T-cell (primary cell): ENCODE measurements around the gene MIEF1. TPM values are rescaled to one million over a fixed set of nuclear protein-coding genes. Genes with fewer than 3 reads are reported as not detected.
"Not testable (repeated sequence)": the region's sequence is repeated elsewhere in the genome, so short reads cannot be mapped to it uniquely, and the experiment has no call there.

ENCODE experiments used
- ATAC-seq, 4 experiments: fragments of 200-7000 bp in 3 of 4; fragments of 150-1000 bp in 1 of 4; cut with Tn5 transposase; replicated peaks in 1 of 4; 1 replicate in 3 of 4; 2 replicates in 1 of 4; pipeline ENCODE4 v1.10.0; 2021; ENCODE audit warnings: moderate library complexity in 3 of 4, mild to moderate bottlenecking in 2 of 4, moderate number of reproducible peaks in 1 of 4
- CTCF ChIA-PET, 2 donors: fragments of 300-600 bp; sonication (Branson Sonifier 250); formaldehyde crosslinking; loops; one replicate each; lab custom pipeline; 2022; ENCODE audit warnings: antibody characterized with exemption in 2 of 2; lab: Charles Lee
- POLR2A ChIA-PET, 2 donors: fragments of 300-600 bp; sonication (Branson Sonifier 250); formaldehyde crosslinking; loops; one replicate each; lab custom pipeline; 2022; ENCODE audit warnings: antibody characterized with exemption in 2 of 2; lab: Charles Lee
- DNase-seq, 35 experiments: peaks; one replicate each; pipeline versions ENCODE4 v3.0.0 to v3.0.0-alpha.2; 2013 to 2023
- H3K27ac ChIP-seq: one replicate; pipeline ENCODE4 v1.5.1; 2013; ENCODE audit warnings: low read length
- H3K27me3 ChIP-seq, 2 experiments: replicated peaks in 1 of 2; 1 replicate in 1 of 2; 2 replicates in 1 of 2; pipeline versions ENCODE4 v1.6.1 to v1.7.0; 2013; ENCODE audit warnings: low read length in 1 of 2, mixed read lengths in 1 of 2; ENCODE audit not compliant: control insufficient read depth in 2 of 2, insufficient read depth in 2 of 2; ENCODE audit errors: extremely low read depth in 1 of 2
- H3K36me3 ChIP-seq, 2 donors: 1 replicate in 1 of 2; 2 replicates in 1 of 2; pipeline versions ENCODE4 v1.6.1 to v1.7.0; 2013; ENCODE audit warnings: low read length in 1 of 2; ENCODE audit not compliant: control insufficient read depth in 2 of 2, insufficient read depth in 1 of 2; ENCODE audit errors: extremely low read depth in 1 of 2
- H3K4me1 ChIP-seq, 2 experiments: 1 replicate in 1 of 2; 2 replicates in 1 of 2; pipeline versions ENCODE4 v1.6.1 to v1.7.0; 2013; ENCODE audit warnings: low read length in 2 of 2, mixed read lengths in 1 of 2; ENCODE audit not compliant: insufficient read depth in 2 of 2, control insufficient read depth in 1 of 2; ENCODE audit errors: extremely low read depth in 1 of 2
- H3K4me3 ChIP-seq, 2 donors: 1 replicate in 1 of 2; 2 replicates in 1 of 2; pipeline versions ENCODE4 v1.5.1 to v1.7.0; 2013; ENCODE audit warnings: mild to moderate bottlenecking in 2 of 2, low read length in 1 of 2, moderate library complexity in 1 of 2; ENCODE audit not compliant: control insufficient read depth in 1 of 2; ENCODE audit errors: extremely low read depth in 1 of 2
- H3K9me3 ChIP-seq: 2 replicates; pipeline ENCODE4 v1.7.0; 2013
- H3K27ac Mint-ChIP-seq, 2 donors: one replicate each; pipeline ENCODE4 v1.8.0; 2020 to 2021; ENCODE audit warnings: mild to moderate bottlenecking in 2 of 2, mixed read lengths in 2 of 2
- H3K27me3 Mint-ChIP-seq, 2 donors: one replicate each; pipeline ENCODE4 v1.8.0; 2021 to 2022; ENCODE audit warnings: mixed read lengths in 2 of 2
- H3K36me3 Mint-ChIP-seq: one replicate; pipeline ENCODE4 v1.8.0; 2021; ENCODE audit warnings: mixed read lengths
- H3K4me1 Mint-ChIP-seq, 3 donors: one replicate each; pipeline ENCODE4 v1.8.0; 2020 to 2022; ENCODE audit warnings: mixed read lengths in 3 of 3, mild to moderate bottlenecking in 1 of 3
- H3K4me3 Mint-ChIP-seq, 3 donors: one replicate each; pipeline ENCODE4 v1.8.0; 2020 to 2022; ENCODE audit warnings: mild to moderate bottlenecking in 3 of 3, mixed read lengths in 3 of 3, moderate library complexity in 3 of 3
- H3K9me3 Mint-ChIP-seq, 3 donors: one replicate each; pipeline ENCODE4 v1.8.0; 2020 to 2022; ENCODE audit warnings: mixed read lengths in 3 of 3
- WGBS: methylation state at CpG from one replicate; pipeline ENCODE4 v1.1.5; 2013; ENCODE audit warnings: missing lambda C conversion rate; ENCODE audit not compliant: insufficient coverage; 5-methylcytosine and 5-hydroxymethylcytosine counted together
- total RNA-seq, 35 experiments: library from RNA in 6 of 35; stranded (reverse) in 6 of 35; fragments of 120-200 nt in 1 of 35; gene quantifications; one replicate each; pipeline versions ENCODE4 v1.2.1 to v1.2.4 and lab custom pipeline; 2013 to 2026

The MIEF1 gene
- total RNA-seq, 5 donors from 2014 or later (not counting 1 experiment from before 2014, with no cell fraction given), result 19.7 to 44.1 (median 38.5) TPM

GRCh38 chr22:39504071-39504470 is 2.0 kb downstream of the MIEF1 start:
- Histone ChIP-seq H3K4me3 (peak overlapping the region in 1 of 2 donors; percentile 15), H3K27me3 (peaks cover 0 to 2% of the 10 kb centered on the region in 2 experiments), H3K27ac (no peak overlapping the region), H3K36me3 (peaks cover 12 to 42% of the 10 kb centered on the region in 2 donors), H3K9me3 (no peaks in the 10 kb centered on the region), H3K4me1 (peaks cover 10 to 43% of the 10 kb centered on the region in 2 experiments)
- Mint-ChIP-seq H3K27ac (no peak overlapping the region), H3K4me1 (peaks cover 51 to 53% (median 51%) of the 10 kb centered on the region in 3 donors), H3K4me3 (peak overlapping the region; percentile 95 to 99 (median 95)), H3K36me3 (peaks cover 36% of the 10 kb centered on the region), H3K27me3 (no peaks in the 10 kb centered on the region), H3K9me3 (no peaks in the 10 kb centered on the region)
- WGBS, result 92% methylated on average over 12 of the region's 16 CpGs
- ChIA-PET POLR2A (no interaction called here), CTCF (interaction anchor here in 1 of 2 donors (0.6 kb wide), 1 partner anchor 448 kb away, joined by 3 read pairs; no protein-coding TSS in a partner anchor)
- DNase-seq (no peak), ATAC-seq (no peak)

GRCh38 chr22:39507021-39507420 is 4.9 kb downstream of the MIEF1 start:
- POLR2A ChIA-PET, DNase-seq, H3K27me3 ChIP-seq, H3K27ac ChIP-seq, H3K4me3 ChIP-seq, H3K4me3 Mint-ChIP-seq, CTCF ChIA-PET, H3K9me3 Mint-ChIP-seq, ATAC-seq, H3K9me3 ChIP-seq, H3K27me3 Mint-ChIP-seq, H3K27ac Mint-ChIP-seq: not testable (repeated sequence)
- peaks cover 10 to 37% of the 10 kb centered on the region in 2 experiments for H3K4me1 ChIP-seq
- WGBS, result 100% methylated on average over 2 of the region's 10 CpGs
- peaks cover 59% of the 10 kb centered on the region for H3K36me3 Mint-ChIP-seq
- peaks cover 54 to 58% (median 56%) of the 10 kb centered on the region in 3 donors for H3K4me1 Mint-ChIP-seq
- H3K36me3 ChIP-seq, result peaks cover 18 to 70% of the 10 kb centered on the region in 2 donors

- POLR2A ChIA-PET, result interaction anchor here in 1 of 2 donors (0.7 kb wide), 1 partner anchor 21 kb away, joined by 3 read pairs; no protein-coding TSS in a partner anchor
- H3K4me3 ChIP-seq, result no peak overlapping the region
- ATAC-seq (no peak), DNase-seq (no peak)
- peaks cover 45 to 49% (median 46%) of the 10 kb centered on the region in 3 donors for H3K4me1 Mint-ChIP-seq
- no peak overlapping the region for H3K27ac ChIP-seq
- H3K9me3 ChIP-seq, result no peaks in the 10 kb centered on the region
- H3K9me3 Mint-ChIP-seq, result no peaks in the 10 kb centered on the region
- no peaks in the 10 kb centered on the region for H3K27me3 ChIP-seq
- H3K27ac Mint-ChIP-seq, result peak overlapping the region; percentile 47 to 65
- peaks cover 20 to 81% of the 10 kb centered on the region in 2 donors for H3K36me3 ChIP-seq
- peaks cover 64% of the 10 kb centered on the region for H3K36me3 Mint-ChIP-seq
- peaks cover 4 to 28% of the 10 kb centered on the region in 2 experiments for H3K4me1 ChIP-seq
- WGBS, result no CpG with 5 or more reads among the region's 4 CpGs
- H3K4me3 Mint-ChIP-seq, result no peak overlapping the region
- H3K27me3 Mint-ChIP-seq, result no peaks in the 10 kb centered on the region
- CTCF ChIA-PET, result interaction anchor here in 1 of 2 donors (0.6 kb wide), 1 partner anchor 524 kb away, joined by 4 read pairs; no protein-coding TSS in a partner anchor
These were observed 6.3 kb downstream of the MIEF1 start for GRCh38 chr22:39508393-39508792.

DNA sequence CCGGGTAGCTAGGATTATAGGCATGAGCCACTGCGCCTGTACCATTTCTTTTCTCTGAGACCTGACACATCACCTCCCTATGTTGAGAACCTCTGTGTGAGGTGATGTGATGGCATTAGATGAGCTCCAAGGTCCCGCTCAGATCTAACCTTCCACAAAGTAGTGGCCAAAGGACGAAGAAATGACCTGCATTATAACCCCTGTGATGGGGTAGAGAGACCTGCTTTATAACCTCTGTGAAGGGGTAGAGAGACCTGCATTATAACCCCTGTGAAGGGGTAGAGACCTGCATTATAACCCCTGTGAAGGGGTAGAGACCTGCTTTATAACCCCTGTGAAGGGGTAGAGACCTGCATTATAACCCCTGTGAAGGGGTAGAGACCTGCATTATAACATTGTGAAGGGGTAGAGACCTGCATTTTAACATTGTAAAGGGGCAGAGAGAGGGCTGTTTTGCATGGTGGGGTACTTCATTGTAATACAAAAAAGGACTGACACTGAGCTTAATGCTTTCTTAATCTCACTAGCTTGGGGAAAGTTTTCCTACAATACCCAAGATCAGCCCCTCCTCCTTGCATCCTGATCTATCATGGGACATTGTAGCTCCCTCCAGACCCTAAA is 8.5 kb downstream of the MIEF1 start:
- CTCF ChIA-PET, result interaction anchor here in 1 of 2 donors (1.3 to 2.0 kb wide), 3 partner anchors 9 to 18 kb away, joined by 3 to 7 read pairs (median 4); partner anchors contain the start of gene MIEF1
- Mint-ChIP-seq H3K27me3 (no peaks in the 10 kb centered on the region), H3K4me3 (no peak overlapping the region), H3K36me3 (peaks cover 70% of the 10 kb centered on the region), H3K27ac (no peak overlapping the region), H3K9me3 (no peaks in the 10 kb centered on the region), H3K4me1 (peaks cover 33 to 39% (median 33%) of the 10 kb centered on the region in 3 donors)
- H3K27me3 ChIP-seq, result no peaks in the 10 kb centered on the region
- H3K36me3 ChIP-seq, result peaks cover 26 to 86% of the 10 kb centered on the region in 2 donors
- H3K9me3 ChIP-seq, result no peaks in the 10 kb centered on the region
- H3K4me3 ChIP-seq, result no peak overlapping the region
- no peak overlapping the region for H3K27ac ChIP-seq
- peaks cover 0 to 5% of the 10 kb centered on the region in 2 experiments for H3K4me1 ChIP-seq
- DNase-seq, result no peak
- POLR2A ChIA-PET, result interaction anchor here in 1 of 2 donors (0.7 kb wide), 2 partner anchors 10 to 1586 kb away, joined by 4 to 7 read pairs; no protein-coding TSS in a partner anchor
- no CpG with 5 or more reads among the region's 4 CpGs for WGBS
- ATAC-seq, result no peak

DNA sequence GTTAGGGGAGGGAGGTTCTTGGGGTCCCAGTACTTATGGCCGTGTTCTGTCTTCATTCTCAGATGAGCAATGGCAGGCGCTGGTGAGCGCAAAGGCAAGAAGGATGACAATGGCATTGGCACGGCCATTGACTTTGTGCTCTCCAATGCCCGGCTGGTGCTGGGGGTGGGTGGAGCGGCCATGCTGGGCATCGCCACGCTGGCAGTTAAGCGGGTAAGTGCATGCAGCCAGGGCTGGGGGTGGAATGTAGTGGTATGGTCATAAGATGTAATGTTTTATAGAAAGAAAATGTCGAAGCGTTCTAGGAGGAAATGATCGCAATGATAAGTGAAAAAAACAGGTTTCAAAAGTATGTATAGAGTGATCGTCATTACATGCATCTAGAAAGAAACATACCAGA is 9.1 kb downstream of the MIEF1 start:
- over 99% methylated on average over 9 of the region's 13 CpGs for WGBS
- Mint-ChIP-seq H3K4me1 (peaks cover 27 to 35% (median 28%) of the 10 kb centered on the region in 3 donors), H3K36me3 (peaks cover 66% of the 10 kb centered on the region), H3K9me3 (no peaks in the 10 kb centered on the region), H3K27ac (no peak overlapping the region), H3K4me3 (no peak overlapping the region), H3K27me3 (no peaks in the 10 kb centered on the region)
- Histone ChIP-seq H3K4me1 (no peaks in the 10 kb centered on the region), H3K4me3 (no peak overlapping the region), H3K27ac (no peak overlapping the region), H3K9me3 (no peaks in the 10 kb centered on the region), H3K36me3 (peaks cover 21 to 85% of the 10 kb centered on the region in 2 donors), H3K27me3 (no peaks in the 10 kb centered on the region)
- no peak for ATAC-seq
- ChIA-PET CTCF (interaction anchor here in 1 of 2 donors (1.3 to 2.0 kb wide), 3 partner anchors 9 to 18 kb away, joined by 3 to 7 read pairs (median 4); partner anchors contain the start of gene MIEF1), POLR2A (no interaction called here)
- no peak for DNase-seq

GRCh38 chr22:39512026-39512425 is 9.9 kb downstream of the MIEF1 start:
- H3K9me3 ChIP-seq, result no peaks in the 10 kb centered on the region
- no peak overlapping the region for H3K4me3 ChIP-seq
- 96% methylated on average over 7 of the region's 10 CpGs for WGBS
- Mint-ChIP-seq H3K4me3 (no peak overlapping the region), H3K4me1 (peaks cover 20 to 28% (median 21%) of the 10 kb centered on the region in 3 donors), H3K27me3 (no peaks in the 10 kb centered on the region), H3K27ac (no peak overlapping the region), H3K36me3 (peaks cover 58% of the 10 kb centered on the region), H3K9me3 (no peaks in the 10 kb centered on the region)
- ChIA-PET POLR2A (no interaction called here), CTCF (interaction anchor here in 1 of 2 donors (0.5 to 2.0 kb wide), 3 partner anchors 19 to 165 kb away, joined by 3 to 7 read pairs (median 4); no protein-coding TSS in a partner anchor)
- DNase-seq (no peak), ATAC-seq (no peak)
- no peaks in the 10 kb centered on the region for H3K4me1 ChIP-seq
- peaks cover 21 to 77% of the 10 kb centered on the region in 2 donors for H3K36me3 ChIP-seq
- no peak overlapping the region for H3K27ac ChIP-seq
- H3K27me3 ChIP-seq, result no peaks in the 10 kb centered on the region
